DND-41 (cell line): ENCODE results near the gene TAS2R38.

ENCODE experiments used
- ATAC-seq: fragments of 200-7000 bp; cut with Tn5 transposase; 3 replicates; pipeline ENCODE4 v1.9.1; 2021; ENCODE audit warnings: low read depth; ENCODE audit not compliant: insufficient read depth
- DNase-seq: peaks from one replicate; pipeline ENCODE4 v3.0.0-alpha.2; 2020
- H2AFZ ChIP-seq: 2 replicates; pipeline ENCODE4 v1.6.0; 2012; ENCODE audit warnings: low read depth, low read length
- H3K27ac ChIP-seq: 2 replicates; pipeline ENCODE4 v1.5.1; 2012; ENCODE audit warnings: low read length, inconsistent platforms
- H3K27me3 ChIP-seq: fragments of 200-600 bp; sonication (generic); 2 replicates; pipeline ENCODE4 v1.6.0; 2012; ENCODE audit warnings: low read length, mild to moderate bottlenecking, inconsistent platforms; ENCODE audit not compliant: insufficient read depth, poor library complexity
- H3K36me3 ChIP-seq: 2 replicates; pipeline ENCODE4 v1.5.1; 2012; ENCODE audit warnings: low read length, inconsistent platforms; ENCODE audit not compliant: insufficient read depth
- H3K4me1 ChIP-seq: 2 replicates; pipeline ENCODE4 v1.5.1; 2012; ENCODE audit warnings: mild to moderate bottlenecking, low read length; ENCODE audit not compliant: insufficient read depth
- H3K4me2 ChIP-seq: 2 replicates; pipeline ENCODE4 v1.6.0; 2012; ENCODE audit warnings: mild to moderate bottlenecking, moderate library complexity, low read length, inconsistent platforms; ENCODE audit not compliant: insufficient read depth
- H3K4me3 ChIP-seq, 2 experiments: fragments of 200-600 bp in 1 of 2; shearing (Covaris generic) in 1 of 2; 2 replicates each; pipeline ENCODE4 v1.5.1; 2012 to 2016; ENCODE audit warnings: inconsistent platforms in 2 of 2, low read length in 2 of 2, mild to moderate bottlenecking in 2 of 2, low read depth in 1 of 2, moderate library complexity in 1 of 2
- H3K79me2 ChIP-seq: 2 replicates; pipeline ENCODE4 v1.6.0; 2012; ENCODE audit warnings: low read length, inconsistent platforms; ENCODE audit not compliant: insufficient read depth
- H3K9ac ChIP-seq: 2 replicates; pipeline ENCODE4 v1.6.0; 2012; ENCODE audit warnings: low read depth, mild to moderate bottlenecking, inconsistent platforms, low read length, moderate library complexity
- H3K9me3 ChIP-seq: 2 replicates; pipeline ENCODE4 v1.5.1; 2012; ENCODE audit warnings: low read length, moderate library complexity, mild to moderate bottlenecking, inconsistent platforms; ENCODE audit not compliant: insufficient read depth, severe bottlenecking
- H4K20me1 ChIP-seq: 2 replicates; pipeline ENCODE4 v1.6.0; 2012; ENCODE audit warnings: low read length; ENCODE audit not compliant: insufficient read depth
- CTCF ChIP-seq: IDR thresholded peaks from 2 replicates; pipeline ENCODE4 v1.5.1; 2012; ENCODE audit warnings: borderline replicate concordance, low read length, moderate library complexity, mild to moderate bottlenecking; ENCODE audit not compliant: poor library complexity, severe bottlenecking; ENCODE audit errors: extremely low read depth
- EZH2 ChIP-seq: IDR thresholded peaks from 3 replicates; pipeline ENCODE4 v1.6.1; 2012; ENCODE audit warnings: borderline replicate concordance, low read depth, mild to moderate bottlenecking, moderate library complexity, low read length, inconsistent platforms; ENCODE audit not compliant: severe bottlenecking

TAS2R38 gene

GRCh38 chr7:141974831-141975230, 1.3 kb upstream of the TAS2R38 start:
- no peaks in the 10 kb centered on the region for H3K79me2 ChIP-seq
- H3K4me1 ChIP-seq = peaks cover 11% of the 10 kb centered on the region
- ATAC-seq (no peak), DNase-seq (peak; percentile 15)
- H3K27me3 ChIP-seq = no peaks in the 10 kb centered on the region
- H3K36me3 ChIP-seq = no peaks in the 10 kb centered on the region
- H3K9me3 ChIP-seq = no peaks in the 10 kb centered on the region
- no peak overlapping the region for H3K27ac ChIP-seq
- H3K4me3 ChIP-seq = no peak overlapping the region
- no peak overlapping the region for H2AFZ ChIP-seq
- H3K4me2 ChIP-seq = no peak overlapping the region
- no peak for TF ChIP-seq EZH2
- peak; percentile 39 for TF ChIP-seq CTCF
- H4K20me1 ChIP-seq = no peaks in the 10 kb centered on the region
- H3K9ac ChIP-seq = no peak overlapping the region

- Histone ChIP-seq H3K27ac (no peak overlapping the region), H3K9me3 (no peaks in the 10 kb centered on the region), H3K79me2 (no peaks in the 10 kb centered on the region), H3K4me2 (no peak overlapping the region), H3K9ac (no peak overlapping the region), H2AFZ (no peak overlapping the region), H3K27me3 (no peaks in the 10 kb centered on the region), H3K4me1 (no peaks in the 10 kb centered on the region), H3K36me3 (no peaks in the 10 kb centered on the region), H3K4me3 (no peak overlapping the region), H4K20me1 (no peaks in the 10 kb centered on the region)
- DNase-seq (no peak), ATAC-seq (no peak)
- no peak for TF ChIP-seq EZH2
- TF ChIP-seq CTCF = no peak
These were observed 12.7 kb downstream of the TAS2R38 start for GRCh38 chr7:141960687-141961422.

- no peaks in the 10 kb centered on the region for H4K20me1 ChIP-seq
- no peaks in the 10 kb centered on the region for H3K27me3 ChIP-seq
- no peaks in the 10 kb centered on the region for H3K4me1 ChIP-seq
- TF ChIP-seq CTCF = no peak
- no peak for TF ChIP-seq EZH2
- no peak overlapping the region for H3K27ac ChIP-seq
- DNase-seq (no peak), ATAC-seq (no peak)
- no peak overlapping the region for H3K9ac ChIP-seq
- H3K4me3 ChIP-seq = no peak overlapping the region
- H3K4me2 ChIP-seq = no peak overlapping the region
- no peaks in the 10 kb centered on the region for H3K36me3 ChIP-seq
- H2AFZ ChIP-seq = no peak overlapping the region
- no peaks in the 10 kb centered on the region for H3K9me3 ChIP-seq
- H3K79me2 ChIP-seq = no peaks in the 10 kb centered on the region
These were observed 17.5 kb downstream of the TAS2R38 start for GRCh38 chr7:141956084-141956483.

GRCh38 chr7:141954334-141954733, 19.2 kb downstream of the TAS2R38 start:
- Histone ChIP-seq H3K79me2 (no peaks in the 10 kb centered on the region), H3K36me3 (no peaks in the 10 kb centered on the region), H2AFZ (no peak overlapping the region), H3K27ac (no peak overlapping the region), H3K4me3 (no peak overlapping the region), H3K9me3 (no peaks in the 10 kb centered on the region), H3K27me3 (no peaks in the 10 kb centered on the region), H3K4me2 (no peak overlapping the region), H3K4me1 (no peaks in the 10 kb centered on the region), H3K9ac (no peak overlapping the region), H4K20me1 (no peaks in the 10 kb centered on the region)
- no peak for TF ChIP-seq EZH2
- no peak for ATAC-seq
- DNase-seq = no peak
